A673 (cell line): ENCODE data around the gene NUDT14. TPM values are rescaled to one million over a fixed set of nuclear protein-coding genes. Genes with fewer than 3 reads are reported as not detected.

ENCODE experiments used
- BruUV-seq: library from RNA; stranded (reverse); fragments of 400-500 nt; replicated peaks from 2 replicates; lab custom pipeline; 2021; lab: Mats Ljungman, UMichigan
- CTCF ChIA-PET: fragments of 300-600 bp; sonication (Branson Sonifier 250); formaldehyde crosslinking; loops from one replicate; lab custom pipeline; 2022; ENCODE audit warnings: antibody characterized with exemption; lab: Charles Lee
- POLR2A ChIA-PET: fragments of 300-600 bp; sonication (Branson Sonifier 250); formaldehyde crosslinking; loops from one replicate; lab custom pipeline; 2022; ENCODE audit warnings: antibody characterized with exemption; ENCODE audit not compliant: low non-redundant PET; lab: Charles Lee
- DNase-seq: peaks from one replicate; pipeline ENCODE4 v3.0.0-alpha.2; 2015; ENCODE audit warnings: low spot score
- H3K27ac ChIP-seq: fragments of 200-600 bp; sonication (generic); 2 replicates; pipeline ENCODE4 v1.5.1; 2016; ENCODE audit warnings: mixed run types, low read depth, mild to moderate bottlenecking, mixed read lengths, antibody characterized with exemption, low read length; ENCODE audit not compliant: poor library complexity, severe bottlenecking
- H3K27me3 ChIP-seq: fragments of 200-600 bp; sonication (generic); replicated peaks from 2 replicates; pipeline ENCODE4 v1.6.1; 2017; ENCODE audit warnings: mixed run types, low read depth, mild to moderate bottlenecking, mixed read lengths, antibody characterized with exemption, low read length; ENCODE audit not compliant: insufficient read depth, poor library complexity
- H3K36me3 ChIP-seq: fragments of 200-600 bp; sonication (generic); 2 replicates; pipeline ENCODE4 v1.6.1; 2016; ENCODE audit warnings: mixed run types, mild to moderate bottlenecking, mixed read lengths, antibody characterized with exemption, low read length; ENCODE audit not compliant: insufficient read depth, poor library complexity, severe bottlenecking
- H3K4me1 ChIP-seq: fragments of 200-600 bp; sonication (generic); 2 replicates; pipeline ENCODE4 v1.6.1; 2017; ENCODE audit warnings: mixed run types, mild to moderate bottlenecking, mixed read lengths, antibody characterized with exemption, low read length; ENCODE audit not compliant: insufficient read depth, poor library complexity, severe bottlenecking
- H3K4me3 ChIP-seq: fragments of 200-600 bp; sonication (generic); 2 replicates; pipeline ENCODE4 v1.5.1; 2016; ENCODE audit warnings: low read depth, mixed run types, mild to moderate bottlenecking, mixed read lengths, low read length; ENCODE audit not compliant: poor library complexity, severe bottlenecking
- H3K9me3 ChIP-seq: fragments of 200-600 bp; sonication (generic); 2 replicates; pipeline ENCODE4 v1.6.1; 2016; ENCODE audit warnings: mixed run types, low read depth, mild to moderate bottlenecking, mixed read lengths, antibody characterized with exemption, low read length; ENCODE audit not compliant: poor library complexity, severe bottlenecking
- CTCF ChIP-seq: fragments of 300-800, 200-600 bp; sonication (generic); conservative IDR thresholded peaks from 2 replicates; pipeline ENCODE4 v1.5.1; 2017; ENCODE audit warnings: low read depth, mild to moderate bottlenecking, antibody characterized with exemption, low read length, moderate library complexity, mixed read lengths
- EZH2 ChIP-seq: fragments of 200-600 bp; sonication (generic); IDR thresholded peaks from 2 replicates; pipeline ENCODE4 v1.6.1; 2017; ENCODE audit warnings: borderline replicate concordance, low read depth, mild to moderate bottlenecking, mixed read lengths, antibody characterized with exemption, low read length; ENCODE audit not compliant: poor library complexity, severe bottlenecking
- intact Hi-C: fragments of 100-400 bp; cut with micrococcal nuclease; formaldehyde crosslinking; loops from one replicate; pipeline ENCODE4 v1.10.0; 2022; ENCODE audit not compliant: unreplicated experiment
- total RNA-seq: library from RNA; stranded (reverse); gene quantifications from 2 replicates; pipeline ENCODE4 v1.2.3, GENCODE V29; 2021

NUDT14 gene
- total RNA-seq, 1 experiment from 2014 or later = 30.8 TPM

- Histone ChIP-seq H3K4me3 (no peak overlapping the region), H3K36me3 (no peaks in the 10 kb centered on the region), H3K4me1 (peaks cover 4% of the 10 kb centered on the region), H3K27ac (no peak overlapping the region), H3K9me3 (no peaks in the 10 kb centered on the region), H3K27me3 (no peaks in the 10 kb centered on the region)
- CTCF ChIA-PET = no interaction called here
- POLR2A ChIA-PET = no interaction called here
- intact Hi-C loops = no loop called here
- no peak for TF ChIP-seq EZH2
- no peak for TF ChIP-seq CTCF
- no TSS peak for BruUV-seq
- no peak for DNase-seq
These were observed 25.8 kb upstream of the NUDT14 start for GRCh38 chr14:105206873-105207272.

- intact Hi-C loops = no loop called here
- TF ChIP-seq CTCF (no peak), EZH2 (no peak)
- Histone ChIP-seq H3K9me3 (no peaks in the 10 kb centered on the region), H3K4me3 (no peak overlapping the region), H3K27me3 (no peaks in the 10 kb centered on the region), H3K36me3 (no peaks in the 10 kb centered on the region), H3K27ac (no peak overlapping the region), H3K4me1 (peaks cover 4% of the 10 kb centered on the region)
- ChIA-PET POLR2A (no interaction called here), CTCF (no interaction called here)
- no TSS peak for BruUV-seq
- DNase-seq = no peak
These were observed 24.6 kb upstream of the NUDT14 start for GRCh38 chr14:105205673-105206208.

GRCh38 chr14:105204931-105205672 is 24.0 kb upstream of the NUDT14 start:
- BruUV-seq = no TSS peak
- H3K4me3 ChIP-seq = no peak overlapping the region
- H3K36me3 ChIP-seq = no peaks in the 10 kb centered on the region
- no peak for DNase-seq
- peaks cover 4% of the 10 kb centered on the region for H3K4me1 ChIP-seq
- TF ChIP-seq CTCF (no peak), EZH2 (no peak)
- POLR2A ChIA-PET = no interaction called here
- intact Hi-C loops = no loop called here
- no peaks in the 10 kb centered on the region for H3K9me3 ChIP-seq
- H3K27me3 ChIP-seq = no peaks in the 10 kb centered on the region
- no peak overlapping the region for H3K27ac ChIP-seq
- CTCF ChIA-PET = no interaction called here
